Left lobe of liver (tissue), 2 donors: Measurements from ENCODE around the gene SCLT1. TPM values are rescaled to one million over a fixed set of nuclear protein-coding genes. Genes with fewer than 3 reads are reported as not detected.
A peak's percentile ranks its signal among the peaks of the same experiment; 100 is the strongest.
"Not testable (repeated sequence)": the region's sequence is repeated elsewhere in the genome, so short reads cannot be mapped to it uniquely, and the experiment has no call there.

Source experiments
- ATAC-seq: fragments of 200-7000 bp; cut with Tn5 transposase; one replicate; pipeline ENCODE4 v1.9.1; 2020; ENCODE audit warnings: mild to moderate bottlenecking, moderate library complexity
- DNase-seq: peaks from one replicate; pipeline ENCODE4 v3.0.0-alpha.2; 2020; ENCODE audit warnings: low spot score
- total RNA-seq: library from RNA; stranded (reverse); gene quantifications from one replicate; pipeline ENCODE4 v1.2.1, GENCODE V29; 2021
- donor health status: DM: no; HTN: no; CAD: no; lungs with moderate emphysema.
- donor health status: DM: no; HTN: yes; CAD: no.

Gene SCLT1
- total RNA-seq, result 2.5 TPM

GRCh38 chr4:129093191-129093920, at the start of gene SCLT1:
SCLT1 (minus strand) TSS chr4:129093539; CDS start chr4:129093103, 436 bp downstream.
- ATAC-seq (peak; percentile 94), DNase-seq (peak; percentile 99)

GRCh38 chr4:129140521-129140920, 47.2 kb upstream of the SCLT1 start:
- no peak for DNase-seq
- ATAC-seq, result peak; percentile 52

- no peak for ATAC-seq
- DNase-seq, result no peak
These were observed 45.6 kb upstream of the SCLT1 start for GRCh38 chr4:129138810-129139496.

DNA sequence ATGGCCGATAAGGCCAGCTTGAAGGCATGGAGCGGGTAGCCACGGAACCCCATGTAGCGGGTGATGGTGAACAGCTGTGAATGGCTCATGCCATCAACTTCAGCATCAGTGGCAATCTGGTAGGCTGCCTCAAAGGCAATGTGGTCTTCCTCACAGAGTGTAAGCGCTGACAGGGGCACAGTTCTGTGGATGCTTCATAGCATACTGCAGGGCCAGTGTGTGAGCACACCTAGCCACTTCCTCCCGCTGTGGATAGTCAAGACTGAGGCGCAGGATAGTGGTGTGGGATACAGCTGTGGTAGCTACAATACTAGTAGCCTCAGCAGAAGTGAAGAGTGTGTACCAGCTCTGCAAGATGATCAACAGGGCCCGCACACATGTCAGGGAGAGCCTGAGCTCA, 43.1 kb upstream of the SCLT1 start:
- no peak for ATAC-seq

DNA sequence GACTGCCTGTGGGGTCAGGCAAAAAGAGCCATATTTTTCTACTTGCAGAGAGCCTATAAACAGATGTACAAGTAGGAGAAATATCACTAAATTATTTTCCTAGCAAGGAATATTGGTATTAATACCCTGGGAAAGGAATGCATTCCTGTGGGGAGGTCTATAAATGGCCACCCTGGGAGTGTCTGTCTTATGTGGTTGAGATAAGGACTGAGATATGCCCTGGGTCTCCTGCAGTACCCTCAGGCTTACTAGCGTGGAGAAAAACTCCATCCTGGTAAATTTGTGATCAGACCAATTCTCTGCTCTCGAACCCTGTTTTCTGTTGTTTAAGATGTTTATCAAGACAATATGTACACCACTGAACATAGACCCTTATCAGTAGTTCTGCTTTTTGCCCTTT, 38.0 kb upstream of the SCLT1 start:
- no peak for ATAC-seq
- DNase-seq, result no peak

More for the DNA sequence above, 43.1 kb upstream of the SCLT1 start:
- DNase-seq, result no peak

GRCh38 chr4:129129143-129129542, 35.8 kb upstream of the SCLT1 start:
- DNase-seq (no peak), ATAC-seq (no peak)

DNA sequence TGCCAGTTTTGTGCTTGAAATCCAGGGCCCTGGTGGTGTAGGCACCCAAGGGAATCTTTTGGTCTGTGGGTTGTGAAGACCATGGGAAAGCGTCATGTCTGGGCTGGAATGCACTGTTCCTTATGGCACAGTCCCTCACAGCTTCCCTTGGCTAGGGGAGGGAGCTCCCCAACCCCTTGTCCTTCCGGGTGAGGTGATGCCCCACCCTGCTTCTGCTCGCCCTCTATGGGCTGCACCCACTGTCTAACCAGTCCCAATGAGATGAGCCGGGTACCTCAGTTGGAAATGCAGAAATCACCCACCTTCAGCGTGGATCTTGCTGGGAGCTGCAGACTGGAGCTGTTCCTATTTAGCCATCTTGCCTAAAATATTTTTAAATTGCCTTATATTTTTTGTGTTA, 33.3 kb upstream of the SCLT1 start:
- ATAC-seq, DNase-seq: not testable (repeated sequence)

DNA sequence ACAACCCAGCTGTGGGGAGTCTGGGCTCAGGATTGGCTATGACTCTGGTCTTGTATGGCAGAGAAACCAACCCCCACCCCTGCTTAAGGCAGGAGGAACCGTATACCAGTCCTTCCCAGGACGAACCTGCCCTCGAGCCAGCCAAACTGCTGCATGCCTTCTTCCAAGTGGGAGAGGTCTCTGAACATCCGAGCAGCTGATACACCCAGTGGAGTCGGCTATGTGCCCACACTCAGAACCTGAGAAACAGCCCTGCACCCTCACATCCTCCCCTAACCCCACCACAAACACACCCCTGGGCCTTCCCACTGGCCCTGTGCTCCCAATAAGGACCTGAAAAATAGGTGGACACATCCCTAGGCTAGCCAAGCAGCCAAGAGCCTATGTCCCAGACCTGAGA, 24.4 kb upstream of the SCLT1 start:
- DNase-seq (no peak), ATAC-seq (no peak)

DNA sequence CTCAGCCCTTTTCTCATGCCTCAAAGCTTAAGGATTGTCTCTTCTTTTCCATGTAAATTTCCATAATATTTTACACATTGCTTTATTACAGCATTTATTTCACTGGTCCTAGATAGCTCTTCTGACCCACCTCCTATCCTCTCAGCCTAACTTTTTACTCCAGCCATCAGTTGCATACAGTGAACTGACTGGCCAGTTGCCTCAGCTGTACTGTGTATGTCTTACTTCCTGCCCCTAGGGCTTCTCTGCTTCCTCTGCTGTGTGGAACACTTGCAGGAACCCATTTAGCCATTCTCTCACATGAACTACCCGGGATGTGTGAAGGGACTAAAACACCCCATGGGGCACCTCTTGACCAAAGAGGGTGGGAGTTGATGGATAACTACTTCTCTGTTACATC, 20.6 kb upstream of the SCLT1 start:
- ATAC-seq (no peak), DNase-seq (no peak)

DNA sequence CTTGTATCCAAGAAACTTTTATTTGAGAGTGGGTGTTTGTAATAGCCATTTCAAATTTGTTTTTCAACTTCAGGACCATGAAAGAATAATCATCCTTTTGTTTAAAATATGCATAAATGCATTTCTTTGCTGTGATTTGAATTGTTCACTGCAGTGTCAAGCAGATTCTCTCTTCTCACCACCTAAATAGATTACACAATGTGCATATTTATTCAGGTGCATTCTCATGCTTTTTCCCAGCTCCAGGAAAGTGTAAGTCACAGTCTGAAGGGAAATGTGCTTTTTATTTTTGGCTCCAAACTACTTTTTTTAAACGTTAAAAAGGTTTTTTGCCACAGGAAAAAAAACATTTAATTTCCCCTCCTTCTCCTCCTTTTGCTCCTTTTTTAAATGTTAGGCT, 20.1 kb upstream of the SCLT1 start:
- no peak for ATAC-seq

DNA sequence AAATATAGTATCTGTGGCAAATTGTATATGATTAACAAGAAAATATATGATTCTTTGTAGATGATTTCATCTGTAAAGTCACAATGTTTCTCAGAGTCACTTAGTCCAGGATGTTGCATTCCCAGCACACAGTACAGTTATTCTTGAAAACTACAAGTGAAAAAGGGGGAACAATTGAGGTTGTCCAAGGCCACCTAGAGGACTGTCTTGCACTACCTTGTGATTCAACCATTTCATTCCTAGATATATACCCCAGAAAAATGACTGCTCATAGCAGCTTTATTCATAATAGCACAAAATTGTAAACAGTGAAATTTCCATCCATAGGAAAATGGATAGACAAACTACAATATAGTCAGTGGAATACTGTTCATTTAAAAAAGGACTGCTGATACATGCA, 18.6 kb upstream of the SCLT1 start:
- ATAC-seq, result no peak
- no peak for DNase-seq

More for the DNA sequence above, 20.1 kb upstream of the SCLT1 start:
- DNase-seq, result no peak

DNA sequence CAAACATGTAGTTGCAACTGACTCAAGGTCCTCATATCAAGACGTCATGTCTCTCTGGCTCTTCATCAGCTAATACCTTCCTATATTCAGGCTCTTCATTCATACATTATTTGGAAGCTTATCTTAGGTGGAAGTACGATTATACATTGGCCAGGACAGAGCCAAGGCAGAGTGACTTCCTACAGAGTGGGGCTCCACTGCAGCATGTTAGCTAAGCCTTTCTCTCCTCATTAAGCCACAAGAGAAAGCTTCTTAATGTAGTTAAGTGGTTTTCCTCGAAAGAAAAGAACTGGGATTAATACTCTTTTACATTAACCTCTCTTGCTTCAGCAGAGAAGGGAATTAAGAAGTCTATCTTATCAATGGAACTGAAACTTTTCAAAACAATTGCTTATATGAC, 17.6 kb upstream of the SCLT1 start:
- ATAC-seq, result no peak
- no peak for DNase-seq

GRCh38 chr4:129109965-129110824, 16.9 kb upstream of the SCLT1 start:
- ATAC-seq (no peak), DNase-seq (no peak)

- no peak for ATAC-seq
These were observed 5.2 kb upstream of the SCLT1 start for GRCh38 chr4:129098531-129099001.

GRCh38 chr4:129095811-129096454, 2.6 kb upstream of the SCLT1 start, which contains the start of gene C4orf33:
C4orf33 (plus strand) TSS chr4:129096152; CDS start chr4:129102611, 6,459 bp downstream.
- peak; percentile 68 for ATAC-seq
- DNase-seq, result peak; percentile 70

More at GRCh38 chr4:129098531-129099001, 5.2 kb upstream of the SCLT1 start:
- DNase-seq, result no peak

DNA sequence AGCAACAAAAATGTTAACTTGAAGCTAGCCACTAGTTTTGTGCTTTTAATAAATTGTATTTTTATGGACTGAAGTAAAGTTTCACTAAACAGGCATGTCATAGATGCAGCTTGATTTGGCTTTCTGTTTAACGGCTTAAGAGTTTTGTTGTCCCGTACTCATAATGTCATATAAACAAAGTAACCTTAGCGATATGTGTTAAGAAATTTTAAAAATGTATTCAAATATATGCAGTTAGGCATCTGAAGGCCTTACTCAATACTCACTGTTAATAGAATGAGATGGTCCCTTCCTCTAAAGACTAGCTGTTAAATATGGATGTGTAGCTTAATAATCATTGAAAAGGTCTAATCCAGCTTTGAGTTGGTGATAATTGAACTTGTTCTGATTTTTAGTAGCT, 1.0 kb upstream of the SCLT1 start:
- no peak for DNase-seq
- no peak for ATAC-seq

DNA sequence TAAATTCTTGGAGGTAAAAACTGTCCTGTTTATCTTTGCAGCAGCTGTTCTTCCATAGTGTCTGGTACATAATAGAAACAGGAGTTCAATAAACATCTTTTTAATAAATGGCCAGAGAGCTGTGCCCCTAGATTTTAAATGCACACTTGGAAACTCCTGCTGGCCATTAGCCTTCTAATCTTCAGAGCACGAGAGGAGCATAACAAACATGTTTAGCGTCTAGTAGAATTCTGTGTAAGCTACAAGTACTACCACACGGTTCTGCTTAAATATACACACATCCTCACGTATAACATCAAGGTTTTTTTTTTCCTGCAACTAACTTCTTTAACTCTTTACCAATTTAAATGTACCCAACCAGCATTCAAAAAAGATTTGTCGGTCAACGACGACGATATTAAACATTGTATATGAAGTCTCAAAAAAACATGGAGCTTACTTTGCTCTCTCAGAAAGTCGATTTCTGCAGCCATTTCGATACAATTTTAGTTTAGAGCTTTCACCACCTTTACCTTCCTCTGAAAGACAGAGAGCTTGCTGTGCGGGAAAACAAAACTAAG, 628 bp downstream of the SCLT1 start:
- DNase-seq (no peak), ATAC-seq (no peak)

GRCh38 chr4:129087516-129087915, 5.8 kb downstream of the SCLT1 start:
- DNase-seq (no peak), ATAC-seq (no peak)

- DNase-seq (no peak), ATAC-seq (no peak)
These were observed 7.9 kb downstream of the SCLT1 start for GRCh38 chr4:129085472-129085871.

GRCh38 chr4:129082302-129082701, 11.0 kb downstream of the SCLT1 start:
- no peak for DNase-seq
- no peak for ATAC-seq
